Loucy (cell line): ENCODE results near the gene ARID2.

Source experiments
- H2AFZ ChIP-seq: fragments of 200-600 bp; sonication (generic); 2 replicates; pipeline ENCODE4 v1.6.0; 2016; ENCODE audit warnings: antibody characterized with exemption, mild to moderate bottlenecking, low read length, moderate library complexity
- H3F3A ChIP-seq: fragments of 200-600 bp; 2 replicates; pipeline ENCODE4 v1.6.0; 2016; ENCODE audit warnings: antibody characterized with exemption, low read depth, mild to moderate bottlenecking
- H3K27me3 ChIP-seq: fragments of 200-600 bp; sonication (generic); 2 replicates; pipeline ENCODE4 v1.6.1; 2014; ENCODE audit warnings: low read length, mild to moderate bottlenecking; ENCODE audit not compliant: insufficient read depth, poor library complexity, severe bottlenecking
- H3K36me3 ChIP-seq: fragments of 200-600 bp; sonication (generic); 2 replicates; pipeline ENCODE4 v1.6.1; 2016; ENCODE audit warnings: low read length; ENCODE audit not compliant: insufficient read depth
- H3K4me1 ChIP-seq: fragments of 200-600 bp; sonication (generic); 2 replicates; pipeline ENCODE4 v1.5.1; 2014; ENCODE audit warnings: low read length, mild to moderate bottlenecking; ENCODE audit not compliant: insufficient read depth, poor library complexity, severe bottlenecking
- H3K4me2 ChIP-seq: fragments of 200-600 bp; sonication (generic); 2 replicates; pipeline ENCODE4 v1.6.0; 2014; ENCODE audit warnings: antibody characterized with exemption, low read length, low read depth, mild to moderate bottlenecking; ENCODE audit not compliant: poor library complexity, severe bottlenecking
- H3K4me3 ChIP-seq: fragments of 200-600 bp; sonication (generic); 2 replicates; pipeline ENCODE4 v1.5.1; 2014; ENCODE audit warnings: low read length, mild to moderate bottlenecking, mixed read lengths; ENCODE audit not compliant: poor library complexity, severe bottlenecking
- H3K79me2 ChIP-seq: fragments of 200-600 bp; sonication (generic); 2 replicates; pipeline ENCODE4 v1.6.1; 2014; ENCODE audit warnings: low read length; ENCODE audit not compliant: insufficient read depth
- H3K9ac ChIP-seq: fragments of 200-600 bp; sonication (generic); 2 replicates; pipeline ENCODE4 v1.6.0; 2014; ENCODE audit warnings: mild to moderate bottlenecking, low read depth, low read length, moderate library complexity; ENCODE audit not compliant: poor library complexity, severe bottlenecking
- H3K9me2 ChIP-seq: fragments of 200-600 bp; sonication (generic); replicated peaks from 2 replicates; pipeline ENCODE4 v1.6.1; 2016; ENCODE audit warnings: low read depth, low read length, mixed read lengths
- H3K9me3 ChIP-seq: fragments of 200-600 bp; sonication (generic); 2 replicates; pipeline ENCODE4 v1.6.1; 2014; ENCODE audit warnings: mild to moderate bottlenecking, antibody characterized with exemption, low read length, low read depth; ENCODE audit not compliant: insufficient read depth
- H4K20me1 ChIP-seq: fragments of 200-600 bp; sonication (generic); 2 replicates; pipeline ENCODE4 v1.6.0; 2014; ENCODE audit warnings: antibody characterized with exemption, low read length, mild to moderate bottlenecking; ENCODE audit not compliant: insufficient read depth, poor library complexity, severe bottlenecking
- CTCF ChIP-seq: fragments of 200-600 bp; sonication (generic); conservative IDR thresholded peaks from 2 replicates; pipeline ENCODE4 v1.5.1; 2014; ENCODE audit warnings: mild to moderate bottlenecking, antibody characterized with exemption, low read length
- EZH2phosphoT487 ChIP-seq: fragments of 200-600 bp; IDR thresholded peaks from 2 replicates; pipeline ENCODE4 v1.6.1; 2018; ENCODE audit warnings: antibody characterized with exemption, mild to moderate bottlenecking, moderate library complexity, borderline replicate concordance

ARID2 gene

GRCh38 chr12:45737638-45738037, 8.1 kb downstream of the ARID2 start:
- Histone ChIP-seq H3K9me3 (peaks cover 18% of the 10 kb centered on the region), H3K4me2 (no peak overlapping the region), H3K4me3 (no peak overlapping the region), H3K36me3 (peaks cover 33% of the 10 kb centered on the region), H3K9ac (no peak overlapping the region), H4K20me1 (peaks cover 43% of the 10 kb centered on the region), H3K4me1 (peaks cover 37% of the 10 kb centered on the region), H3K9me2 (no peaks in the 10 kb centered on the region), H3F3A (no peaks in the 10 kb centered on the region), H3K79me2 (peaks cover 99% of the 10 kb centered on the region), H2AFZ (no peak overlapping the region), H3K27me3 (no peaks in the 10 kb centered on the region)
- no peak for TF ChIP-seq EZH2phosphoT487
- no peak for TF ChIP-seq CTCF

DNA sequence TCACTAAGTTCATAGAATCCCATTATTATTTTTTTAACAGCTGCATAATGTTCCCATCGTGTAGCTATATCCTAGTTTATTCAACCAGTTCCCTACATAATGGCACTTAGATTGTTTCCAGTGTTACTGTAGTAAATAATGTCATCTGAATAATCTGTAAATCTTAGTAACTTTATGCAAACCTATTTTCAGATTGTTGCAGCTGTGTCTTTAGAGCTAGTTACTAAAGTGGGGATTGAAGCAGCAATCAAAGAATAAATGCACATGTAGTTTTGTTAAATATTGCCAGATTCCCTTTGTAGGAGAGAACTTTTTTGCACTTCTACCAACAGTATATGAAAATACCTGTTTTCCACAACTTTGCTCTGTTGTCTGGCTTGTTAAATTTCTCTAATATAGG, 13.1 kb downstream of the ARID2 start:
- Histone ChIP-seq H3K4me1 (peaks cover 6% of the 10 kb centered on the region), H3K27me3 (no peaks in the 10 kb centered on the region), H2AFZ (no peak overlapping the region), H3K9ac (no peak overlapping the region), H3K36me3 (peaks cover 36% of the 10 kb centered on the region), H3F3A (no peaks in the 10 kb centered on the region), H3K79me2 (peaks cover 98% of the 10 kb centered on the region), H3K4me2 (no peak overlapping the region), H4K20me1 (peaks cover 58% of the 10 kb centered on the region), H3K9me3 (peaks cover 16% of the 10 kb centered on the region), H3K4me3 (no peak overlapping the region), H3K9me2 (no peaks in the 10 kb centered on the region)
- TF ChIP-seq EZH2phosphoT487 (no peak), CTCF (no peak)

DNA sequence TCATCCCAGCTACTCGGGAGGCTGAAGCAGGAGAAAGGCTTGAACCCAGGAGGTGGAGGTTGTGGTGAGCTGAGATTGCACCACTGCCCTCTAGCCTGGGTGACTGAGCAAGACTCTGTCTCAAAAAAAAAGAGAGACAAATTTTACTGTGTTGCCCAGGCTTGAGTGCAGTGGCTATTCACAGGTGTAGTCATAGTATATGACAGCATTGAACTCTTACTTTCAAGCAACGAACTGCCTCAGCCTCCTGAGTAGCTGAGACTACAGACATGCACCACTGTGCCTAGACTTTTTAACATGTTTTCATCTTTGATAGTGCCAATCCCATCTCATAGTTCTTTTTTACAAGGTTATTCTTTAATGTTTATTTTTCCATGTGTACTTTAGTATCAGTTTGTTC, 13.7 kb downstream of the ARID2 start:
- Histone ChIP-seq H2AFZ (no peak overlapping the region), H3K9ac (no peak overlapping the region), H4K20me1 (peaks cover 61% of the 10 kb centered on the region), H3K36me3 (peaks cover 34% of the 10 kb centered on the region), H3K4me3 (no peak overlapping the region), H3K4me2 (no peak overlapping the region), H3K9me2 (no peaks in the 10 kb centered on the region), H3K79me2 (peaks cover 98% of the 10 kb centered on the region), H3K27me3 (no peaks in the 10 kb centered on the region), H3K4me1 (peaks cover 6% of the 10 kb centered on the region), H3K9me3 (peaks cover 13% of the 10 kb centered on the region), H3F3A (no peaks in the 10 kb centered on the region)
- no peak for TF ChIP-seq CTCF
- no peak for TF ChIP-seq EZH2phosphoT487
